Progenitor cell of endocrine pancreas (in vitro differentiated cells): Measurements from ENCODE around the gene SULT1C4. TPM values are rescaled to one million over a fixed set of nuclear protein-coding genes. Genes with fewer than 3 reads are reported as not detected.
"Not testable (repeated sequence)": the region's sequence is repeated elsewhere in the genome, so short reads cannot be mapped to it uniquely, and the experiment has no call there.

Experiments
- DNase-seq: peaks from one replicate; pipeline ENCODE4 v3.0.0; 2021; ENCODE audit warnings: low spot score; ENCODE audit not compliant: unreplicated experiment
- H3K27ac Mint-ChIP-seq: 2 replicates; pipeline ENCODE4 v1.8.0; 2021; ENCODE audit warnings: mild to moderate bottlenecking, moderate library complexity, mixed read lengths
- H3K27me3 Mint-ChIP-seq: 2 replicates; pipeline ENCODE4 v1.8.0; 2021; ENCODE audit warnings: mixed read lengths
- H3K36me3 Mint-ChIP-seq: 2 replicates; pipeline ENCODE4 v1.8.0; 2022; ENCODE audit warnings: mixed read lengths; ENCODE audit not compliant: insufficient read depth
- H3K4me1 Mint-ChIP-seq: 2 replicates; pipeline ENCODE4 v1.8.0; 2021; ENCODE audit warnings: low read depth, mixed read lengths
- H3K4me3 Mint-ChIP-seq: 2 replicates; pipeline ENCODE4 v1.8.0; 2021; ENCODE audit warnings: low read depth, mild to moderate bottlenecking, moderate library complexity, mixed read lengths
- H3K9me3 Mint-ChIP-seq: 2 replicates; pipeline ENCODE4 v1.8.0; 2021; ENCODE audit warnings: low read depth, mixed read lengths
- total RNA-seq: library from RNA; stranded (reverse); gene quantifications from 2 replicates; pipeline ENCODE4 v1.2.1, GENCODE V29; 2021
- TF ChIP-seq, protein P1 (sequence below): fragments of 200-600 bp; sonication (generic); IDR thresholded peaks from one replicate; pipeline ENCODE4 v1.5.0; 2021; ENCODE audit warnings: antibody characterized with exemption, mild to moderate bottlenecking; ENCODE audit not compliant: unreplicated experiment

Gene SULT1C4
- total RNA-seq, 1 donor from 2014 or later: 35.5 TPM

GRCh38 chr2:108418416-108418815, 40.7 kb downstream of the SULT1C4 start:
- H3K4me3 Mint-ChIP-seq: no peak overlapping the region
- H3K27ac Mint-ChIP-seq: no peak overlapping the region
- no peaks in the 10 kb centered on the region for H3K4me1 Mint-ChIP-seq
- DNase-seq: no peak
- H3K36me3 Mint-ChIP-seq: no peaks in the 10 kb centered on the region
- H3K27me3 Mint-ChIP-seq: no peaks in the 10 kb centered on the region
- no peaks in the 10 kb centered on the region for H3K9me3 Mint-ChIP-seq
- TF ChIP-seq, protein P1, sequence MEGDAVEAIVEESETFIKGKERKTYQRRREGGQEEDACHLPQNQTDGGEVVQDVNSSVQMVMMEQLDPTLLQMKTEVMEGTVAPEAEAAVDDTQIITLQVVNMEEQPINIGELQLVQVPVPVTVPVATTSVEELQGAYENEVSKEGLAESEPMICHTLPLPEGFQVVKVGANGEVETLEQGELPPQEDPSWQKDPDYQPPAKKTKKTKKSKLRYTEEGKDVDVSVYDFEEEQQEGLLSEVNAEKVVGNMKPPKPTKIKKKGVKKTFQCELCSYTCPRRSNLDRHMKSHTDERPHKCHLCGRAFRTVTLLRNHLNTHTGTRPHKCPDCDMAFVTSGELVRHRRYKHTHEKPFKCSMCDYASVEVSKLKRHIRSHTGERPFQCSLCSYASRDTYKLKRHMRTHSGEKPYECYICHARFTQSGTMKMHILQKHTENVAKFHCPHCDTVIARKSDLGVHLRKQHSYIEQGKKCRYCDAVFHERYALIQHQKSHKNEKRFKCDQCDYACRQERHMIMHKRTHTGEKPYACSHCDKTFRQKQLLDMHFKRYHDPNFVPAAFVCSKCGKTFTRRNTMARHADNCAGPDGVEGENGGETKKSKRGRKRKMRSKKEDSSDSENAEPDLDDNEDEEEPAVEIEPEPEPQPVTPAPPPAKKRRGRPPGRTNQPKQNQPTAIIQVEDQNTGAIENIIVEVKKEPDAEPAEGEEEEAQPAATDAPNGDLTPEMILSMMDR: no peak

- no peaks in the 10 kb centered on the region for H3K4me1 Mint-ChIP-seq
- H3K27ac Mint-ChIP-seq: no peak overlapping the region
- no peak for DNase-seq
- TF ChIP-seq, protein P1: no peak
- no peaks in the 10 kb centered on the region for H3K27me3 Mint-ChIP-seq
- no peak overlapping the region for H3K4me3 Mint-ChIP-seq
- H3K36me3 Mint-ChIP-seq: no peaks in the 10 kb centered on the region
- H3K9me3 Mint-ChIP-seq: no peaks in the 10 kb centered on the region
Measured at GRCh38 chr2:108423067-108423466, 45.3 kb downstream of the SULT1C4 start.

GRCh38 chr2:108423502-108424251, 45.9 kb downstream of the SULT1C4 start:
- Mint-ChIP-seq H3K27me3 (no peaks in the 10 kb centered on the region), H3K27ac (no peak overlapping the region), H3K36me3 (no peaks in the 10 kb centered on the region), H3K4me3 (no peak overlapping the region), H3K9me3 (no peaks in the 10 kb centered on the region), H3K4me1 (no peaks in the 10 kb centered on the region)
- TF ChIP-seq, protein P1: no peak
- no peak for DNase-seq

DNA sequence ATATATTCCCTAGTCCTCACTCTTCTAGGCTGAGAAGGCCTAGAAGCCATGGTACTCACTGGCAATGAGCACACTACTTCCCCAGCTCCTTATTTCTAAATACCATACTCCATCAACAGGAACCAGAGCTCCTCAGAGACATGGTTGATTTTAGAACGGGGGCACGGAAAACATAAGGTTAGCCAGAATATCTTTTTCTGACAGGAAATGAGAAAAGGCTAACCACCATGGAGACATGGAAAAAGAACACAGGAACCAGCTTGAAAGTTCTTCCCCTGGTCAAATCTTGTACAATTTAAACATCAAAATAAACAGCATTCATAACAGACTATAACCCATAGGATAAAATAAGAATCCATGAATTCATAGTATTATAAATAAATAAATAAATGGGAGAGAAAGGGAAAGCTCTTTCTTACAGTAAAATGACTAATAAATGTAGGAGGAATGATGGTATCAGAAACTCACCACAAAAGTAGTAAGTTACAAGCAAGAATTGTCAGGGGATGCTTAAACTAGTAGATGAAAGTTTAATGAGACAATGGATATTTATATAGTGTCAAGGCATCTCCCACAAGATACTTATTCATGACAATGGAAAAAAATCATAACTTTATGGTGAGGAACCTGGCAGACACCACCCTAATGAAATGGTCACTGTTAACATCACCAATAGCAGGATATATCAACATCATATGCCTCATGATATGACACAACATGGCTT, 50.7 kb downstream of the SULT1C4 start:
- Mint-ChIP-seq H3K27ac (no peak overlapping the region), H3K4me3 (no peak overlapping the region), H3K36me3 (no peaks in the 10 kb centered on the region), H3K9me3 (peaks cover 23% of the 10 kb centered on the region), H3K4me1 (no peaks in the 10 kb centered on the region), H3K27me3 (no peaks in the 10 kb centered on the region)
- TF ChIP-seq, protein P1: no peak
- DNase-seq: no peak

DNA sequence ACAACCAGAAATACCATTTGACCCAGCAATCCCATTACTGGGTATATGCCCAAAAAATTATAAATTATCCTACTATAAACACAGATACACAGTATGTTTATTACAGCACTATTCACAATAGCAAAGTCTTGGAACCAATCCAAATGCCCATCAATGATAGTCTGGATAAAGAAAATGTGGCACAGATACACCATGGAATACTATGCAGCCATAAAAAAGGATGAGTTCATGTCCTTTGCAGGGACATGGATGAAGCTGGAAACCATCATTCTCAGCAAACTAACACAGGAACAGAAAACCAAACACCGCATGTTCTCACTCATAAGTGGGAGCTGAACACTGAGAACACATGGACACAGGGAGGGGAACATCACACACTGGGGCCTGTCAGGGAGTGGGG, 57.8 kb downstream of the SULT1C4 start:
- H3K9me3 Mint-ChIP-seq: peaks cover 37% of the 10 kb centered on the region
- not testable (repeated sequence) for H3K27me3 Mint-ChIP-seq

More for the DNA sequence above, 57.8 kb downstream of the SULT1C4 start:
- DNase-seq, H3K36me3 Mint-ChIP-seq, H3K4me3 Mint-ChIP-seq, H3K27ac Mint-ChIP-seq: not testable (repeated sequence)
- peaks cover 16% of the 10 kb centered on the region for H3K4me1 Mint-ChIP-seq
